Urinary bladder (tissue), 4 donors: ENCODE results near the gene IFT122. TPM values are rescaled to one million over a fixed set of nuclear protein-coding genes. Genes with fewer than 3 reads are reported as not detected.
"Not testable (repeated sequence)": the region's sequence is repeated elsewhere in the genome, so short reads cannot be mapped to it uniquely, and the experiment has no call there.

ENCODE experiments used
- DNase-seq: peaks from one replicate; pipeline ENCODE4 v3.0.0-alpha.2; 2015; ENCODE audit errors: extremely low spot score
- H3K27ac ChIP-seq: one replicate; pipeline ENCODE4 v1.5.1; 2013; ENCODE audit warnings: low read depth, mild to moderate bottlenecking, moderate library complexity
- H3K36me3 ChIP-seq: one replicate; pipeline ENCODE4 v1.6.1; 2013; ENCODE audit warnings: mild to moderate bottlenecking, moderate library complexity; ENCODE audit not compliant: insufficient read depth
- H3K4me1 ChIP-seq: one replicate; pipeline ENCODE4 v1.6.1; 2013; ENCODE audit warnings: mild to moderate bottlenecking, moderate library complexity; ENCODE audit not compliant: insufficient read depth
- H3K4me3 ChIP-seq: one replicate; pipeline ENCODE4 v1.5.1; 2013; ENCODE audit warnings: low read depth, low read length
- WGBS: extraction: QIAGEN DNeasy Blood & Tissue Kit; methylation state at CpG from one replicate; pipeline ENCODE4 v1.1.7; 2013; 5-methylcytosine and 5-hydroxymethylcytosine counted together
- polyA plus RNA-seq: library from polyadenylated mRNA; stranded (reverse); fragments of 200-250 nt; gene quantifications from one replicate; pipeline ENCODE4 v1.2.3, GENCODE V29; 2013
- total RNA-seq: library from RNA; depleted of rRNA; stranded (reverse); fragments of >200 nt; gene quantifications from one replicate; pipeline ENCODE4 v1.2.3, GENCODE V29; 2014
- donor health status: healthy with polysubstance abuse.
- donor health status: healthy.

Gene IFT122
- total and polyA plus RNA-seq, 2 donors = 14.1 to 45.9 TPM

DNA sequence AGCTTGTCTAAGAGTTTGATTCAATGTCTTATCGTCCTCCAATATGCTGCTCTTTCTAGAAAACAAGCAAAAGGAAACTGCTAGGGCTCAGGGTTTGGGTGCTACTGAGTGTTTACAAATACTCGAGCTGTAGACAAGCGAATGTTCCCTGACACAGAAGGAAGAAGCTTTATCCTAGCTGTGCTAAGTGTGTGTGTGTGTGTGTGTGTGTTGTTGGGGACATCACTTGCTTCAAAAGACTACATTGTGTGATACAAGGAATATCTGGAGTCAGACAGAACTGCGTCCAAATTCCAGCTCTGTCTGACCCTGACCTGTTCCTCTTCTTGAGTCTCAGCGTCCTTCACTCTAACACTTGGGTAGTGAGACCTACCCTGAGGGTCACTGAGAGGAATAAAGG lies 54.5 kb downstream of the IFT122 start:
- not testable (repeated sequence) for H3K4me1 ChIP-seq, H3K36me3 ChIP-seq, DNase-seq, H3K4me3 ChIP-seq
- H3K27ac ChIP-seq = peak overlapping the region; percentile 55
- WGBS = 43% methylated on average over 5 of the region's 5 CpGs

DNA sequence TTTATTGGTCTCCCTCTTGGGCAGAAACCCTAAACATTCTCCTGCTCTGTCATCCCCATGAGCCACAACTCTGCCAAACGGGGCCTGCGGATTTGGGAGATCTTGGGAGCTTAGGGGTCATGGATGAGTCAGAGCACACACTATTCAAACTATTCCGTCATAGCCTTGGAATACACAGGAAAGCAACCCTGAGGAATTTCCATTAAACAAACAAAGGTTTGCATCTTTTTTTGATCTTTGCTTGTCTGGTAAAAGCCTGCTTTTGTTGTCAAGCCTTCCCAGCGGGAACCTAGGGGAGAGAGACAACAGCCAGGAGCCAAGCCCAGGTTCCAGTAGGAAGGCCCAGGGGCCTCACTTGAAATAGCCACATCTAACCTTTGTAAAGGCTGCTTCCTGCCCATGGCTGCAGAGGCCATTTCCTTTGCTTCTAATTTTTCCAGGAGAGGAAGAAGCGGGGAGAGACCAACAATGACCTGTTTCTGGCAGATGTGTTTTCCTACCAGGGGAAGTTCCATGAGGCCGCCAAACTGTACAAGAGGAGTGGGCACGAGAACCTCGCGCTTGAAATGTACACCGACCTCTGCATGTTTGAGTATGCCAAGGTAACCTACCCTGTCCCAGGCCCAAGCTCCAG lies 55.1 kb downstream of the IFT122 start:
- WGBS = 61% methylated on average over 10 of the region's 10 CpGs
- not testable (repeated sequence) for DNase-seq, H3K4me3 ChIP-seq, H3K36me3 ChIP-seq, H3K4me1 ChIP-seq
- H3K27ac ChIP-seq = peak overlapping the region; percentile 62

DNA sequence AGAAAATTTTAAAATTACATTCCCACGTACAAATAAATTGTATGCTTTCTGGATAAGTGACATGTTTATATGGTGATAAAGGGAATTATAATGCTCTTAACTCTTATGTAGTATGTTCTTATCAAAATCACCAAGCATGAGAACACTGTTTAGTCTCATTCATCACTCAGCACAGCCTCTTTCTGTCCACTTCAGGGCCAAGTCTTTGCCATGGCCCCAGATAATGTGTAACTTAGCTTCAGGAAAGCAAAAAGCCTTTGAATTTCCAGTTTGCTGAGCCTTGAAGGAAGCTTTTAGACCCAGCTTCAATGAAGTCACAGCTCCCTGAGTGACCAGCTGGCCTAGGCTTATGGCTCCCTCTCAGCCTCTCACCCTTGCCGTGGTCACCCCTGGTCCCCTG lies 57.9 kb downstream of the IFT122 start:
- WGBS = 75% methylated on average over 2 of the region's 2 CpGs
- H3K36me3 ChIP-seq, H3K4me1 ChIP-seq, H3K4me3 ChIP-seq, DNase-seq, H3K27ac ChIP-seq: not testable (repeated sequence)

DNA sequence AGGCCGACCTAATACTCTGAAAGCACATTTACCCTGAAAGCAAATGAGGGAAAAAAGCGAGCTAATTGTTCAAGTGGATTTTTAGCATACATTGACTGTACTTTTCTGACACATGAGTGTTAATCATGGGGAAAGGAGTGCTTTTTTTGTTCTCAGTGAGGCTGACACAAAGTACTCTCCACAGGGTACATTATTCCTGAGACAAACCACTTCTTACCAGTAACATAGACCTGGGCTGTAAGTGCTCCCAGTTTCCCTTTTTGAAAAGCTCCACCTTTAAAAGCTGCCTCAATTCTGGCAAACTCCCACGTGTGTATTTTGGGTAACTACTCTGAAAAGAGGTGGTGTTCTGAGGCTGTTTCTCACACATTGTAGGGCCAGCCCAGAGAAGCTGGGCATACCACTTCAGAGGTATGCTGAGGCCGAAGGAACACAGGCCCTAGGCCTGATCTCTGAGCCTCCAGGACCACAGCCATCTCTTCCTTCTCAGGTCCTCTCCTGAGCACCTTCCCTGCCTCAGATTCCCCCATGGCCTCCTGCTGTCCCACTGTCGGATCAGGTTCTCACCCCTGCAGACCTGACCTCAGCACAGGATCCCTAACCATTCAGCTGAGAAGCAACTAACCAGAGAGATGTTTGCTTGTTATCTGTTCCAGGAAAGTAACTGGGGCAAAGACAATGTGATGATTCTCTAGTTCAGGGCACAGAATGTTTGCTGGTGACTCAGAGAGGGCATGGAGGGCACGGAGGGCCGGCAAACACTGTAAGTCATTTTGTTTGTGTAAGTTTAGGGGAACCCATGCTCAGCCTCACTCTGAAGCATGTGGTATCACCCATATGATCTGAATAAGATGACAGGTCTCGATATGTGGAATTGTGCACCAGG lies 58.8 kb downstream of the IFT122 start:
- 76% methylated on average over 8 of the region's 8 CpGs for WGBS
- not testable (repeated sequence) for H3K36me3 ChIP-seq, H3K4me1 ChIP-seq, DNase-seq, H3K4me3 ChIP-seq, H3K27ac ChIP-seq

DNA sequence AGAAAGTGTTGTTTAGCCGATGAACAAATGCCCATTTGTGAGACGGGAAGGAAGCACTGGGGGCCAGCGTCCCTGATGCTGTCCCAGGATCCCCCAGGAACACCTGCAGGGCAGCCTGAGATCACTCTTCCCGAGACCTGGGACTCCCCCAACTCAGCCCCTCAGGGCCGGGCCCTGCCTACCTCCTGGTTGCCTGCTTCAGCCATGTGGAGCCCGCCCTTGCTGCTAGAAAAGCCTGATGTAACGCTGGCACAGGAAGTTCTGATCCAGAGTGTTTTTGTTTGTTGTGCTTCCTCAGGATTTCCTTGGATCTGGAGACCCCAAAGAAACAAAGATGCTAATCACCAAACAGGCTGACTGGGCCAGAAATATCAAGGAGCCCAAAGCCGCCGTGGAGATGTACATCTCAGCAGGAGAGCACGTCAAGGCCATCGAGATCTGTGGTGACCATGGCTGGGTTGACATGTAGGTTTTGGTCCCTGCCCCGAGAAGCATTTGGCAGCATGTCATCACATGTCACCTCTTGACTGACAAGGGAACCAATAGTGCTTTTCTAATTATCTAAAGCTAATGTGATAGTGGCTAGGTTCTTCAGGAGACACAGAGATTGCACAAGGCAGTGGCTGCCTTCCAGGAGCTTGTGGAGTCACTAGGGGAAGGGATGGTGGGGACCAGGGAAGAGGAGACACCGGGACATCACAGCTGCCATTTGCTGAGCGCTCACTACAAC lies 59.7 kb downstream of the IFT122 start:
- not testable (repeated sequence) for H3K36me3 ChIP-seq, H3K4me1 ChIP-seq, DNase-seq, H3K4me3 ChIP-seq, H3K27ac ChIP-seq
- 86% methylated on average over 13 of the region's 14 CpGs for WGBS

DNA sequence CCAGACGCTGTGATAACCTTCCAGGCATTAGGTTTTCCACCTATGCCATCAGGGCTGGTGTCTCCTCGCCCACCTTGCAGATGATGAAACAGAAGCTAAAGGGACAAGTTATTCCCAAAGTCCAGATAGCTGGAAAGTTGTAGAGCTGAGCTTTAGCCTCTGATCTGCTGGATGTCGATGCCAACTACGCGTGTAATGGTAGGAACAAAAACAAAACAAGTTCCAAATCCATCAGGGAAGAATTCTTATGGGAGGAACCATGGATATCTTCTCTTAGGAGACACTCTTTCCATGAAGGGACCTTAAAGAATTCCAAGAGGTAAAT lies 60.3 kb downstream of the IFT122 start:
- Histone ChIP-seq H3K36me3 (no peaks in the 10 kb centered on the region), H3K27ac (no peak overlapping the region), H3K4me1 (no peaks in the 10 kb centered on the region), H3K4me3 (no peak overlapping the region)
- DNase-seq = no peak
- 94% methylated on average over 5 of the region's 5 CpGs for WGBS

DNA sequence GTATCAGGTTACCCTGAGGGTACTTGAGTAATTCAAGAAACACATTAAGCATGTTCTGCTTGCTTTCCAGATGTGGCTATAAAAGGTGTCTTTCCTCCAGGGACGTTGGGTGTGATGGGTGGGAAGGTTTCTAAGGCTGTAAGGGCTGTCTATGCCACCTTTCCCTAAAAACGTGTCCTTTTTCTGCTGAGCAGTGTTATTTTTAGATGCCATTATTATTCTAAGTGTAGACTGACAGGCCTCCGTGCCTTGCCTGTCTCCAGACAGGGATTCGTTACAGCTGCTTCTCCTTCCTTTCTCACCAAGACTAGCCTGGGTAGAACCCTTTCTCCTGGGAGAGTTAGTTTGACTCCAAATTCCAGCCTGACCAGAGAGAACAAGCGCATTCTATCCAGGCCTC lies 61.6 kb downstream of the IFT122 start:
- no peak overlapping the region for H3K4me3 ChIP-seq
- no peak overlapping the region for H3K27ac ChIP-seq
- WGBS = 87% methylated on average over 5 of the region's 5 CpGs
- DNase-seq = no peak
- no peaks in the 10 kb centered on the region for H3K4me1 ChIP-seq
- H3K36me3 ChIP-seq = no peaks in the 10 kb centered on the region

DNA sequence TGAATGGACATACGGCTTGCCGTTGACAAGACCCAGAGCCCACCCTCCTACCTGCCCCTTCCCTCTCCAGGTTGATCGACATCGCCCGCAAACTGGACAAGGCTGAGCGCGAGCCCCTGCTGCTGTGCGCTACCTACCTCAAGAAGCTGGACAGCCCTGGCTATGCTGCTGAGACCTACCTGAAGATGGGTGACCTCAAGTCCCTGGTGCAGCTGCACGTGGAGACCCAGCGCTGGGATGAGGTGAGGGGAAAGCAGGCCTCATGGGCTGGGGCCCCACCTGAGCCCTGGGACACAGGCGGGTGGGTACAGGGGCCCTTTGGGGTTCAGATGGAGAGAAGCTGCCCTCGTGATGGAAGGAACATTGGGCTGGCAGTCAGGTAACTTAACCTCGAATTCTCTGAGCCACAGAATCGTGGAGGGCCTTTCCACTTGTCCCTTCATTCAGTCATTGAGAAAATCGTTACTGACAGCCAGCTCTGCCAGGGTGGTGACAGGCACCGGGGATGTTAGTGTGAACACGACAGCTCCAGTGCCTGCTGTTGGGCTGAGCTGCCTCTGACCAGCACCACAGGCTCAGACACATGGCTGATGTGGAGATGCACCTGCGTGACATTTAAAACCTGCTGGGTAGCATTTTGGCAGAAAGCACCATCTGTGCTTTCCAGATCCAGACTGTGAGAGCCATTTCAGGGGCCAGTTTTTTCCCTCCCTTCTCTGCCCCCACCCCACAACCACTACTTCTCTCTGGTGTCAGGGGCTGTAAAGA lies 62.8 kb downstream of the IFT122 start:
- H3K27ac ChIP-seq = no peak overlapping the region
- no peaks in the 10 kb centered on the region for H3K36me3 ChIP-seq
- DNase-seq = no peak
- H3K4me1 ChIP-seq = no peaks in the 10 kb centered on the region
- 95% methylated on average over 18 of the region's 18 CpGs for WGBS
- no peak overlapping the region for H3K4me3 ChIP-seq

DNA sequence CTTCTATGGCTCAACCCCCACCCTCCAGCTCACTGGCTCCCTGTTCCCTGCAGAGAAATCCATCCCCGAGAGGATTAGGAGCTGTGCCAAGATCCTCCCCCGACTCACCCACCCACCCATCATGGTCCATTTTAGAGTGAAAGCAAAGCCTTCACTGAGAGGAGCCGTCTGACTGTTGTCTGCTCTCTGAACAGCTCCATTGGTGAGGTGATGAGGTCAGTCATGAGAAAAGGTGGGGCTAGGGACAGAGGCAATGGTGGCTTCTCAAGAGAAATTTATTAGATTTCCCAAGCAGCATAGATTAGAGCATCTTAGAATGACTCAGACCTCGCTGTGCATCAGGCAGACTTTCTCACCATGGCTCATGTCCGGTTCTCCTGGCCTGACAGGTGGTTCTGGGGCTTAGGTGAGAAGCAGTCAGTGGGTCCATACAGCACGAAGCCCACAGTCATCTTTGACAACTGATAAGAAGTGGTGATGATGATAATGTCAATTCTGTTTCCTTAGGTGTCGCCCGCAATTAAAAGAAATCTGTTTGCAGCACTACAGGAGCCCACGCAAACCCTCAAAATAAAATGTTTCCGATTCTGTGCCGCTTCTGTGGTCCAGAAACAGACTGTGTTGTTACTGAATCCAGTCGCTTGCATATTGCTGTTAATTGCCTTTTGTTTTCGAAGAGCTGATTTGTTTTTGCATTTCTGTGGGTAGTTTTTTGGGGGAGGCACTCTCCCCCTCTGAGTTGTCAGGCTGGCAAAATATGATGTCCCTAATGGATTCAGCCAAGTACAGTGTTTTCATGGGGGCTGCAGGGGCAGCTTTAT lies 63.7 kb downstream of the IFT122 start:
- no peak overlapping the region for H3K27ac ChIP-seq
- 81% methylated on average over 13 of the region's 13 CpGs for WGBS
- no peak for DNase-seq
- no peaks in the 10 kb centered on the region for H3K36me3 ChIP-seq
- no peak overlapping the region for H3K4me3 ChIP-seq
- no peaks in the 10 kb centered on the region for H3K4me1 ChIP-seq

DNA sequence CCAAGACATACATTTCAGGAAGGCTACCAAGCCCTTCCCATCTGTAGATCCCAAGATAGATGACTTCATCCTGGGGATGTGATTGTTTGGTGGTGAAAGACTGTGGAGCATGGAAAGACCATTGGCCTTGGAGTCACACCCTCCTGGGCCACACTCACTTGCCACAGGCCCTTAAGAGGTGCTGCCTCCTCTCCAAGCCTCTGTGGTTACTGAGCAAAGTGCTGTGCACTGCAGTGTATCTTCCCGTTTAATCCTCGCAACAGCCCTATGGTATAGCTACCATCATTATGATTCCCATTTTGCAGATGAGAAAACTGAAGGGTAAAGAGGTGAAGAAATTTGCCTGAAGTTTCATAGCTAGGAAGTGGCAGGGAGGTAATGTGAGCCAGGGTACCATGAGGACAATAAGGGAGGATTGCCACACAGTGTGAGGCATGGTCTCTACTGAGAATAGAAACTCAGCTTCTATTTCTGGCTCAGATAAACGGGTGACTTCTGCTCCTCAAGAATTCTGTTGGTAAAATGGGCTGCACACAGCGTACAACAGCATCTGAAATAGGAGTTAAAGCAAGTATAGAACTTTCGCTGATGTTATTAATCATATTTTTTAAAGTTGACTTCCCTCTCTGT lies 64.6 kb downstream of the IFT122 start:
- 84% methylated on average over 5 of the region's 5 CpGs for WGBS
- H3K4me3 ChIP-seq = no peak overlapping the region
- no peak for DNase-seq
- no peaks in the 10 kb centered on the region for H3K4me1 ChIP-seq
- H3K36me3 ChIP-seq = no peaks in the 10 kb centered on the region
- no peak overlapping the region for H3K27ac ChIP-seq

DNA sequence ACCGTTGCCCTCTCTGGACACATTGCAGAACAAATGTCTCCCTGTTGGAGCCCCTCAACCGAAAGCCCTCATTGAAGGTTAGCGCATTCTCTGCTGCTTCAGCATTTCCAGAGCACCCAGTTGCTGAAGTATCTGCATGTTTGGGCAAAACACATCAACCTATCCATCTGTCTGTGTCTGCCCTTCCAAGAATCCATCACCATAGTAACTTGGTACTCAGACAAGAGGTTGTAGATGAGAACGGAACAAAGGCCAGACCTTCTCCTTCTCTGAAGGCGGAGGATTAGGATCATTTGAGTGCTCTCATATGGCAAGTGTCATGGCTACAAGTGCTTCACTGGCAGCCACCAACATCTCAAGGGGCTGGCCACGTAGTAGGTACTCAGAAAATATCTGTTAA lies 65.3 kb downstream of the IFT122 start:
- Histone ChIP-seq H3K4me1 (no peaks in the 10 kb centered on the region), H3K4me3 (no peak overlapping the region), H3K27ac (no peak overlapping the region), H3K36me3 (no peaks in the 10 kb centered on the region)
- 85% methylated on average over 6 of the region's 6 CpGs for WGBS
- DNase-seq = no peak

DNA sequence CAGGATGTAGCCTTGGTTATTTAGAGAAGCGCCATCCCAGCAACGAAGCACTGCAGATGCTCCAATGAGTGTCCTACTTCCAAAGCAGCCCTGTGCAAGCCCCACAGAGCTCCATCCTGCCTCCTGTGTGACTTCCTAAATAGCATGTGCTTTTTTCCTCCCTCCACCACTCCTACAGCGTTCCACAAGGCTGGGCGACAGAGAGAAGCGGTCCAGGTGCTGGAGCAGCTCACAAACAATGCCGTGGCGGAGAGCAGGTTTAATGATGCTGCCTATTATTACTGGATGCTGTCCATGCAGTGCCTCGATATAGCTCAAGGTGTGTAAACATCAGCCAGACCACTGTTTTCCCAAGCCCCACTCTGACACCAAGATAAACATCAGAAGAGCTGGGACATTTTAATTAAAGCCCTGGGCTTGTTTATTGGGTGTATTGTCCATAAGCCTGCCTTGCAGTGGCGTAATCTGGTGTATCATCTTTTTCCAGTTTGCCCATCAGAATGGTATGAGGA lies 66.3 kb downstream of the IFT122 start:
- H3K4me3 ChIP-seq = no peak overlapping the region
- H3K36me3 ChIP-seq = no peaks in the 10 kb centered on the region
- H3K4me1 ChIP-seq = no peaks in the 10 kb centered on the region
- no peak for DNase-seq
- H3K27ac ChIP-seq = no peak overlapping the region
- 83% methylated on average over 9 of the region's 9 CpGs for WGBS
